Mononuclear cell (primary cell): ENCODE measurements around the gene CAPN2. TPM values are rescaled to one million over a fixed set of nuclear protein-coding genes. Genes with fewer than 3 reads are reported as not detected.

Source experiments
- H3K27me3 ChIP-seq: 2 replicates; pipeline ENCODE4 v1.6.0; 2011; ENCODE audit warnings: low read length, control low read depth; ENCODE audit not compliant: insufficient read depth
- H3K4me1 ChIP-seq: 2 replicates; pipeline ENCODE4 v1.5.1; 2011; ENCODE audit warnings: mild to moderate bottlenecking, low read length, control low read depth; ENCODE audit not compliant: insufficient read depth
- H3K4me3 ChIP-seq: 2 replicates; pipeline ENCODE4 v1.5.1; 2011; ENCODE audit warnings: mild to moderate bottlenecking, low read length, moderate library complexity
- H3K9me3 ChIP-seq: 2 replicates; pipeline ENCODE4 v1.5.1; 2011; ENCODE audit warnings: low read depth, mild to moderate bottlenecking, control low read depth, low read length
- total RNA-seq: library from RNA; depleted of rRNA; stranded (reverse); fragments of >200 nt; gene quantifications from one replicate; pipeline ENCODE4 v1.2.3, GENCODE V29; 2012

CAPN2 gene
- total RNA-seq, 1 donor = 146 TPM

DNA sequence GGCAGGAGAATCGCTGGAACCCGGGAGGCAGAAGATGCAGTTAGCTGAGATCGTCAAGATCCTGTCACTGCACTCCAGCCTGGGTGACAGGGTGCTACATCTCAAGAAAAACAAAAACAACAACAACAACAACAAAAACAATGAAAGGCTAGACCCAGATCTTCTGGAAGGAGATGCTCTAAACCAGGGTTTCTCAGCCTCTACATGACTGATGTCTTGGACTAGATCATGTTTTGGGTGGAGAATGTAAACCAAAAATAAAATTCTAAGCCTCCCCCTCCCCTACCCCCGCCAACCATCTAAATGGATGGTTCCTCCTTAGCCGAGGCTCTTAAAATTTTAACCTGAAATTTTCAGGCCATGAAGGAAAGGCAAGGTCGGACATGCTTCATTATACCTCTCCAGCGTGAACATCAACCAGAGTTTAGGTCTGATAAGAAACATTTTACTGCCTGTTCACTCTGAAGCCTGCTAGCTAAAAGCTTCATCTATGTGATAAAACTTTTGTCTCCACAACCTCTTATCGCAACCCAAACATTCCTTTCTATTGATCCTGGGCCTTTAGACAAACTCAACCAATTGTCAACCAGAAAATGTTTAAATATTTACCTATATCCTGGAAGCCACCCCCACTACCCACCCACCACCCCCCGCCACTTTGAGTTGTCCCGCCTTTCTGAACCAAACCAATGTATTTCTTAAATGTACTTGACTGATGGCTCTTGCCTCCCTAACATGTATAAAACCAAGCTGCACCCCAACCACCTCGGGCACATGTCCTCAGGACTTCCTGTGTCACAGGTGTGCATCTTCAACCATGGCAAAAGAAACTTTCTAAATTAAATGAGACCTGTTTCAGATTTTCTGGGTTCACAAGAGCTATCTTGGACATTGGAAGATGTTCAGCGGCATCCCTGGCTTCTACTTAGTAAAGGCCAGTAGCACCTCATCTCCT, 1.9 kb upstream of the CAPN2 start:
- no peaks in the 10 kb centered on the region for H3K27me3 ChIP-seq
- H3K4me1 ChIP-seq = peaks cover 32% of the 10 kb centered on the region
- H3K4me3 ChIP-seq = no peak overlapping the region
- H3K9me3 ChIP-seq = no peaks in the 10 kb centered on the region

DNA sequence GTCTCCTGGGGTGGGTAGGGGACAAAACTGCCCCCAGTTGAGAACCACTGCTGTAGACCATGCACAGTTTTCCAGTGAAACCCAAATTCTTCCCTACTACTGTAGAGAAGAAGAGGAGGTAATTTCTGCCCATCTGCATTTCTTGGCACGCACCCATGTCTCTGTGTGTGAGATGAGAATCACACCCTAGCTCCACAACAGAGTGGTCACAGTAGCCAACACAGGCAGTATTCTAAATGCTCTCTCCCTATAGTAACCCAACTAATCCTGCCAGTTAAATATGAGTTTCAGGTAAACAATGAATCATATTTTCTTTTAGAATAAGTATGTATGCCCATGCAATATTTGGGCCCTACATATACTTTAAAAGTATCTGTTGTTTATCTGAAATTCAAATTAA, 1.2 kb upstream of the CAPN2 start:
- H3K9me3 ChIP-seq = no peaks in the 10 kb centered on the region
- no peaks in the 10 kb centered on the region for H3K27me3 ChIP-seq
- H3K4me3 ChIP-seq = no peak overlapping the region
- H3K4me1 ChIP-seq = peaks cover 40% of the 10 kb centered on the region

DNA sequence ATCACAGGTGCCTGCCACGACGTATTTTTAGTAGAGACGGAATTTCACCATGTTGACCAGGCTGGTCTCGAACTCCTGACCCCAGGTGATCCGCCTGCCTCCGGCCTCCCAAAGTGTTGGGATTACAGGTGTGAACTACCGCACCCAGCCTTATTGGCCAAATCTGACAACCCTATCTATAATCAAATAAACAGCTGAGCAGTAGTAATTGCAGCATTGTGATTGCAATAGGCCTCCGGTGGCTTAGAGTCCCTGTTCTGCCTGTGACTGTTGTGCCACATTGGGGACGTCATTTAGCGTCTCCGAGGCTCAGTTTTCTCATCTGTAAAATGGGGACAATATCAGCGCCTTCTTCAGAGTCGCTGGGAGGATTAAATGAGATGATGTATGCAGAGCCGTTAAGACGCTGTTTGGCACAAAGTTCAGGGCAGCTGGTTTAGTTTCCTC, 569 bp upstream of the CAPN2 start:
- H3K9me3 ChIP-seq = no peaks in the 10 kb centered on the region
- H3K4me1 ChIP-seq = peaks cover 46% of the 10 kb centered on the region
- H3K4me3 ChIP-seq = peak overlapping the region; percentile 70
- no peaks in the 10 kb centered on the region for H3K27me3 ChIP-seq

DNA sequence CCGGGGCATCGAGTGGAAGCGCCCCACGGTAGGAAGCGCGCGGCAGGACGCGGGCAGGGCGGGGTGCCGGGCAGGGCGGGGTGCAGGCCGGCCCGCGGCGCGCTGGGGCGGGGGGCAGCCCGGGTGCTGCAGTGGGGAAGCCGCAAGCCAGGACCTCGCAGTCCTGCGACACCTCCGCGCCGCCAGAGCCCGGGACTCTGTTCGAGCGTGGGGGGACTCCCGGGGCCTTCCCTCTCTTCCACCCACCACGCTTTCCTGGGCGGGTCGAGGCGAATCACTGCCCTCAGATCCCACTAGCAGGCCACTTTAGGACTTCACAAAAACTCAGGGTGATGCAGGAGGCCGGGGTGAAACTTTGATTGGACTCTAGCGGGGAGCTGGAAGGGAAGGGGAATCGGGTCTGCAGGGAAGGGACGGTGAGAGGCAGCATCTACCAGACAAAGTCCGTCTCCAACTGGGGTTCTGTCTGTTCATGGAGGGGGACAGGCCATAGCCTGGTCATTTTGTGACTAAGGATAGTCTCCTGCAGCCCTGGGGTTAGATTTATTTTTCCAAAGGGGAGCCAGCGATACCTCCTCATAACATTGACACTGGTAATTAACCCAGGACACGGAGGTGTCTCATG, 623 bp downstream of the CAPN2 start:
- Histone ChIP-seq H3K9me3 (no peaks in the 10 kb centered on the region), H3K4me3 (peak overlapping the region; percentile 70), H3K4me1 (peaks cover 58% of the 10 kb centered on the region), H3K27me3 (no peaks in the 10 kb centered on the region)

DNA sequence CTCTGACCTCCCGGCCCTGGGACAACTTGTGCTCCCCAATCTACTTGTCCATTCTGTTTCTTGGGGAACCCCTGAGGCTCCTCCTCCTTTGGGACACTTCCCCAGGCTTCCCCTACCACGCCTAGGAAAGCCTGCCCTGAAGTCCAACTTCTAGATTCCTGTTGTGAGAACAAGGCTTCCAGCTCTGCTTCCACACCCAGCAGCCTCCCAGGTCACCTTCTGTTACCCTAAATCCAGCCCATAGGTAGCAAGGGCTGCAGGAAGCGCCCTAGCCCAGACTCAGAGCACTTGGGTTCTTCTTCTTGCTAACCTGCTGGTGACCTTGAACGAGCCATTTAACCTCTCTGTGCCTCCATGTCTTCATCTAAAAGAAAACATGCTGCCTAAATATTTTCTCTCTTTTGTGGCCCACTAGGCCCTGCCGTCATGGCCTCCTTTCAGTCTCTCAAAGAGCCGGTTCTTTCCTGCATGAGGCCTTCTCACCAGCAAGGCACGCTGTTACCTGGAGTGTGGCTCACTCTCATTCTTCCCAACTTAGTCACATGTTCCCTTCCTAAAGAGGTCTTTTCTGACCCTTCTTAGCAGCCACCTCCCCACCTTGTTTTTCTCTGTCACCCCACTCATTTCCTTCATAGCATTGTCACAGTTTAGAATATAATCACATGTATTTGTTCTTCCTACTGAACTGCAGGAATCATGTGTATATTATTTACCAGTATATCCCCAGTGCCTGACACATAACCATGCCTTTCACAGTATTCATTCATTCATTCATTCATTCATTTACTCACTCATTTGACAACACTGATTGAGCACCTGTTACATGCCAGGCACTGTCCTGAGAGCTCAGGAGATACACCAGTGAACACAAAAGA, 1.4 kb downstream of the CAPN2 start:
- no peaks in the 10 kb centered on the region for H3K27me3 ChIP-seq
- H3K4me1 ChIP-seq = peaks cover 66% of the 10 kb centered on the region
- peak overlapping the region; percentile 70 for H3K4me3 ChIP-seq
- H3K9me3 ChIP-seq = no peaks in the 10 kb centered on the region

DNA sequence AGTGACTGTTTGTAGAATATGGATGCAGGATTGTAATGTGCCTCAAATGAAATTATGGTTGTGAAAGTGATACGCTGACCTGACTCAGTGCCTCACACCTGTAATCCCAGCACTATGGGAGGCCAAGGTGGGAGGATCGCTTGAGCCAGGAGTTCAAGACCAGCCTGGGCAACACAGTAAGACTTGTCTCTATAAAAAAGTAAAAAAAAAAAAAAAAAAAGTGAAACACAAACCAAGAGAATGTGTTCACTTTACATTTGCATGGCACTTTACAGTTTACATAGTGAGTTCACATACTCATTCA, 2.0 kb downstream of the CAPN2 start:
- Histone ChIP-seq H3K4me3 (no peak overlapping the region), H3K9me3 (no peaks in the 10 kb centered on the region), H3K4me1 (peaks cover 68% of the 10 kb centered on the region), H3K27me3 (no peaks in the 10 kb centered on the region)

DNA sequence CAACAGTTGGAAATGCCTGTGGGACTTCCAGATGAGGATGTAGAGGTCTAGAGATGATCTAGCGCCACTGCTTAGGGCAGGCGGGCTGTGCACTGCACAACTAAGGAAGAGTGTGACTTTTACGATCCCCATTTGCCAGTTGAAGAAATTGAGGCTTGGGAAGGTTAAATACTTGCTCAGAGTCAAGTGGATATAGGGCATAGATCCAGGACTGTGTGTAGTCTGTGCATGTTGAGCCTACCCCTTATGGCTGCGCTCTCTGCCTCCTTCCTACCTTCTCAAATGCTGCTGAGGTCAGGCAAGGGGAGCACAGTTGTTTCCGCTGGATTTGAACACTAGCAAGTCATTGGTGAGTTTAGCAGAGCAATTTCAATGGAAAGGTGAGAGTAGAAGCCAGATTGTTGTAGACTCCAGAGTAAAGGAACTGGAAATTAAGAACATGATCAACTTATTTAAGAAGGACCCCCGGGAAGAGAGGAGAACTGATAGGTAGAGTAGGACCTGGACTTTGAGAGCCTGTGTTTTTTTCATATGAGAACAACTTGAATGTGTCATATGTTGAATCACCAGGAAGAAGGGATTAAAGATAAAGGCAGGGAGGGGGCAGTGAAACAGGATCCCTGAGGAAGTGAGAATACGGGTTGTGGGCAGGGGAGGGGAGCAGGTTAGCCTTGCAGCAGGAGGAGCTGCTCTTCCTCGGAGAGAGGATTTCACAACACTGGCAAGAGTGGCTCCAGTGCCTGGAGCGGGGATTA, 2.7 kb downstream of the CAPN2 start:
- Histone ChIP-seq H3K4me1 (peaks cover 68% of the 10 kb centered on the region), H3K9me3 (no peaks in the 10 kb centered on the region), H3K4me3 (no peak overlapping the region)

DNA sequence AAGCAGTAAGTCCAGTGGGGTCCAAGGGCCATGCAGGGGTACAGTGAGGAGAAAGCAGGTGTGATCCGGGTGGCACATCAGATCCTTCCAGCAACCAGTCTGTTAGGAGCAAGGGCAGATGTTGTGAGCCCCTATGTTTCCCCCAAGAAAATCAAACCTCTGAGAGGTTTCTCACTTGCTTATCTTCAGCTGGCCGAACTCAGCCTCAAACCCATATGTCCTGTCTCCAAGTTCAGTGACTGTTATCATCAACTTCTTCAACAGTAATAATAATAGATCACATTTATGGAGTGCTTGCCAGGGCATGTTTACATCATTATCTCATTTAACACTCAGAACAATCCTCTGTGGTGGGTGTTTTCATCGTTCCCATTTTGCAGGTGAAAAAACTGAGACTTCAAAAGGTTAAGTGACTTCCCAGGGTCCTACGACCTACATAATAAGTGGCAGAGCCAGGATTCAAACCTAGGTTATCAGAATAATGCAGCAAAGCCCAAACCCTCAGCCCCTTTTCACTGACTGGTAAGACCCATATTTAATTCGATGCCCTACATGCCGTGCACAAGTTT, 3.3 kb downstream of the CAPN2 start:
- H3K4me1 ChIP-seq = peaks cover 69% of the 10 kb centered on the region
- no peaks in the 10 kb centered on the region for H3K27me3 ChIP-seq
- no peaks in the 10 kb centered on the region for H3K9me3 ChIP-seq
- H3K4me3 ChIP-seq = no peak overlapping the region

More for the DNA sequence above, 2.7 kb downstream of the CAPN2 start:
- no peaks in the 10 kb centered on the region for H3K27me3 ChIP-seq

DNA sequence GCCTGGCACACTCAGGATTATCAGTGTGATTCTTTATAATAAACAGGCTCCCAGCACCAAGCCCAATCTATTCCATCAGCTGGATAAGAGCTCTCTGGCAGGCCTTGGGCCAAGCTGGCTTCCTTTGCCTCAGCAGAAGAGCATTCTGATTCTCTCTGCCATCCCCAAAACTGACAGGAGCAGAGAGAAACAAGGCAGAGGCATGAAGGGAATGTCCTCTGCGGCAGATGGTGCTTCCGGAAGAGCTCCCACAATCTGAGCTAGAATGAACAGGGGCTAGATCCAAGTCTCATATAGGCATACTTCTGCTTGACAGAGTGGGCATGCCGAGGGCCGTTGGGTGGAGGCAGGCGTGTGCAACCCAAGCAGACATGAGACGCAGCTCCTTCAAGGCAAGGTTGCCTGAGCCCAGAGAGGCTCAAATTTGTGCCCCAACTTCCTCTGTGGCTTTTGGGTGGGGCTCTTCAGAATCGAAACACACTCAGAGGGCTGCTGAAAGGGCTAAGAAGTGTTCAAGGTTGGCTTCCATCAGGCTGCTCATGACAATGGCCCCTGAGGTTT, 4.0 kb downstream of the CAPN2 start:
- Histone ChIP-seq H3K9me3 (no peaks in the 10 kb centered on the region), H3K27me3 (no peaks in the 10 kb centered on the region), H3K4me3 (no peak overlapping the region), H3K4me1 (peaks cover 76% of the 10 kb centered on the region)

DNA sequence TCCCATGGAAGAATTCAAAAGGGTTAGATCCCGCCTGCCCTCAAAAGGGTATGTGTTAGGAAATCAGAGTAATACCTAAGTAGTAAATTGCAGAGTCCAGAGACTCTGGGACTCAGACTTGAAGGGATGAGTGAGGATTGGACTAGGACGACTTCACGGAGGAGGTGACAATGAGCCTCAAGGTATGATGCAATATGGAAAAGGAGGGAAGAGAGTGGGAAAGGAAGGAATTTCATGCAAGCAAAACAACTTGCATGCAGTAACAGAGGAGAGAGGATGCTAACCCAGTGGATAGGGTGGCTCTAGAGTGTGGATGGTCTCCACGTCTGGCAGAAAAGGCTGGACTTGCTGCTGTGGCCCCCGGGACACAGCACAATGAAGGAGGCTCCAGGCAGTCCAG, 4.8 kb downstream of the CAPN2 start:
- H3K4me3 ChIP-seq = no peak overlapping the region

DNA sequence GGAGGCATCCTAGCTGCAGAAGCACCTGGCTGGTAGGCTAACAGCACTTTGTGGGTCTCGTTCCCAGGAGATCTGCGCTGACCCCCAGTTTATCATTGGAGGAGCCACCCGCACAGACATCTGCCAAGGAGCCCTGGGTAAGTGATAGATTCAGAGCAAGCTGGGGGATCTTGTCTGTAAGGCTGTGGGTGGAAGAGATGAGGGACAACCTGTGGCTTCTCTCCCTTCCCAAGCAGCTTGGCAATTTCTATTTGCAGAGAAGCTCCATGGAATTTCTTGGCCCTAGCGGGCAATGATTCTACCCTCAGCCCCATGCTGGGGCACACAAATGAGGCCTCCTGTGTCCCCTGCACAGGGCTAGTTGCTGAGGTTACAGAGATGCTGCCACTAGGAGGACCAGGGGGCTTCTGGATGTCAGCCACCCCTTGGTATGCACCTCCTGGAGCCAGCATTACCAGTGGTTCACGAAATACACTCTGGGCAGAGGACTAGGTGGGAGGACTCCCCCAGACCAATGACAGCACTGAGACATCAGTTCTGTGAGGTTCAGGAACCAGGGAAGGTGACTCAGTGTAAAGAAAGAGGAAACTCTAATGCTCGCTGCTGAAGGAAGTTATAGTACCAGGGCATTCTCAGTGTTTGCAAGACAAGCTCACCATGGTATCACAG, 5.5 kb downstream of the CAPN2 start:
- Histone ChIP-seq H3K4me1 (peaks cover 82% of the 10 kb centered on the region), H3K4me3 (no peak overlapping the region), H3K27me3 (no peaks in the 10 kb centered on the region), H3K9me3 (no peaks in the 10 kb centered on the region)

More for the DNA sequence above, 4.8 kb downstream of the CAPN2 start:
- H3K4me1 ChIP-seq = peaks cover 77% of the 10 kb centered on the region
- no peaks in the 10 kb centered on the region for H3K9me3 ChIP-seq
- no peaks in the 10 kb centered on the region for H3K27me3 ChIP-seq

DNA sequence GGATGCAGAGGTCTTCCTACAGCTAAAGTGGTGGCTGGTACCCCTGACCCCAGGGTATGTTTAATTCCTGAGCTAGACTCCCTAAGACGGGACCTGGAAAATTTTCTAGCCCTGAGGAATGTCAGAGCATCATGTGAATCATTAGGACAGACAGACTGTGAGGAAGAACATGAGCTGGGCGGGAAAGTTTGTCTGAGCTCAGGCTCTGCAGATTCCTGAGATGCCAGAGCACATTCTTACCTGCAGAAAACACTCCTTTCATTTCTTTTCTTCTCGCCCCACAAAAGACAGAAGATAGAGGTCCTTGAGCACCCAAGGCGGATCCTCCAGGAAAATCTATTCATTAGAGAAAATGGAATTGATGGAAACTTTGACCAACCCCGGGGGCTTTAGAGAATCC, 6.5 kb downstream of the CAPN2 start:
- Histone ChIP-seq H3K4me1 (peaks cover 83% of the 10 kb centered on the region), H3K9me3 (no peaks in the 10 kb centered on the region), H3K27me3 (no peaks in the 10 kb centered on the region), H3K4me3 (no peak overlapping the region)

DNA sequence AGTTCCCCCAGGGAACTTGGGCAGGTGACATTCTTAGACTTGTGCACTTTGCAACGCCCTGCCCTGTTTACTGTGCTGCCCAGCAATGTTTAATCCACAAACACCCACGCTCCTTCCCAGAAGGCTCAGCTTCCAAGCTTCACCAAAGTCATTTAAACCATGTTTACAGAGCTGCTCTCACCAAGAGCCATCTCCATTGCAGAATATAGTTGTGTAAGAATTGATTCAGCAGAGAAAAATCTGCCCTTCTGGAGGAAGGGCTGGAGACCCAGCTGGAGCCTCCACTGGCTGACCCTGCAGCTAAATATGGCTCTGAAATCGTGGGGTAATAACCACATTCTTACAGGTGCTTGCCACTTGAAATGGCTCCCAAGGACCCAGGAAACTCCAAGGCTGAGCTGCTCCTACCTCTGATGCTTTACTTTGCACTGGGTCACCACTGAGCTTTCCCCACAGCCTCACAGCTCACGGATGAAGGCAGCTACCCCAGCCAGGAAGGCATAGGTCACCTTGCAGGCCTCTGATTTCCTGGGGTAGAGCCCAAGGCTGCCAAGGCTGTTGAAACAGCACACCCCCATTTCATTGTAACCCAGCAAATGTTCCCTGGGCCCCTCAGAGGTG, 8.7 kb downstream of the CAPN2 start:
- H3K4me3 ChIP-seq = no peak overlapping the region
- H3K4me1 ChIP-seq = peaks cover 80% of the 10 kb centered on the region
- no peaks in the 10 kb centered on the region for H3K27me3 ChIP-seq
- H3K9me3 ChIP-seq = no peaks in the 10 kb centered on the region
